Measurements from ENCODE around the gene SPON1. TPM values are rescaled to one million over a fixed set of nuclear protein-coding genes. Genes with fewer than 3 reads are reported as not detected.
"Not testable (repeated sequence)": the region's sequence is repeated elsewhere in the genome, so short reads cannot be mapped to it uniquely, and the experiment has no call there.

SPON1 gene
- total and polyA plus RNA-seq, 2 experiments from 2014 or later = 2.4 to 5.4 TPM

DNA sequence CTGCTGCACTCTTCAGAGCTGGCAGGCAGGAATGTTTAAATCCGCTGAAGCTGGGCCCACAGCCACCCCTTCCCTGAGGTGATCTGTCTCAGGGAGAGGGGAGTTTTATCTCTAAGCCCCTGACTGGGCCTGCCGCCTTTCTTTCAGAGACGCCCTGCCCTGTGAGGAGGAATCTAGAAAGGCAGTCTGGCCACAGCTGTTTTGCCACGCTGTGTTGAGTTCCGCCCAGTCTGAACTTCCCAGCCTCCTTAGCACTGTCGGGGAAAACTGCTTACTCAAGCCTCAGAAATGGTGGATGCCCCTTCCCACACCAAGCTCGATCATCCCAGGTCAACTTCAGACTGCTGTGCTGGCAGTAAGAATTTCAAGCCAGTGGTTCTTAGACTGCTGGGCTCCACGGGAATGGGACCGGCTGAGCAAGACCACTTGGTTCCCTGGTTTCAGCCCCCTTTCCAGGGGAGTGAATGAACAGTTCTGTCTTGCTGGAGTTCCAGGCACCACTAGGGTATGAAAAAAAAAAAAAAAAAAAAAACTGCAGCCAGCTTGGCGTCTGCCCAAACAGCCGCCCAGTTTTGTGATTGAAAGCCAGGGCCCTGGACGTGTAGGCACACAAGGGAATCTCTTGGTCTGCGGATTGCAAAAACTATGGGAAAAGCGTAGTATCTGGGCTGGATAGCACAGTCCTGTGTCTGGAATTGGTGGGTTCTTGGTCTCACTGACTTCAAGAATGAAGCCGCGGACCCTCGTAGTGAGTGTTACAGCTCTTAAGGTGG, 127.4 kb downstream of the SPON1 start:
- H3K27me3 ChIP-seq (replicated peaks; ENCODE audit: insufficient read depth) = peaks cover 9% of the 10 kb centered on the region; the same call in 1 of the 2 replicates
- no peaks in the 10 kb centered on the region for H3F3A ChIP-seq (ENCODE audit: insufficient read depth)
- no peak for TF ChIP-seq EZH2 (IDR thresholded peaks at IDR 0.05; ENCODE audit: insufficient read depth, poor library complexity, severe bottlenecking)
- TF ChIP-seq EZH2phosphoT487 (IDR thresholded peaks at IDR 0.05; ENCODE audit: insufficient read depth, low read depth) = no peak
- H4K20me1 ChIP-seq (ENCODE audit: insufficient read depth) = no peaks in the 10 kb centered on the region
- no peak overlapping the region for H3K4me3 ChIP-seq
- no peaks in the 10 kb centered on the region for H3K9me2 ChIP-seq (ENCODE audit: insufficient read depth)
- WGBS, 2 experiments (ENCODE audit: low coverage in 1 of 2, low lambda C conversion rate in 2 of 2, missing lambda C conversion rate in 2 of 2) = 36% methylated on average over 17 of the region's 17 CpGs
- H3K4me1 ChIP-seq (ENCODE audit: insufficient read depth) = no peaks in the 10 kb centered on the region
- DNase-seq = peak; percentile 25
- no peak overlapping the region for H3K9ac ChIP-seq
- in situ Hi-C loops (cut with MboI) = no loop called here
- H3K36me3 ChIP-seq (ENCODE audit: low read depth) = no peaks in the 10 kb centered on the region
- no peak overlapping the region for H3K27ac ChIP-seq
- H3K4me2 ChIP-seq (ENCODE audit: unreplicated experiment) = no peak overlapping the region
- H3K79me2 ChIP-seq (ENCODE audit: insufficient read depth) = no peaks in the 10 kb centered on the region
- H2AFZ ChIP-seq = peak overlapping the region; percentile 22; the same call in 1 of the 2 replicates
- H3K9me3 ChIP-seq (ENCODE audit: low read depth) = no peaks in the 10 kb centered on the region

DNA sequence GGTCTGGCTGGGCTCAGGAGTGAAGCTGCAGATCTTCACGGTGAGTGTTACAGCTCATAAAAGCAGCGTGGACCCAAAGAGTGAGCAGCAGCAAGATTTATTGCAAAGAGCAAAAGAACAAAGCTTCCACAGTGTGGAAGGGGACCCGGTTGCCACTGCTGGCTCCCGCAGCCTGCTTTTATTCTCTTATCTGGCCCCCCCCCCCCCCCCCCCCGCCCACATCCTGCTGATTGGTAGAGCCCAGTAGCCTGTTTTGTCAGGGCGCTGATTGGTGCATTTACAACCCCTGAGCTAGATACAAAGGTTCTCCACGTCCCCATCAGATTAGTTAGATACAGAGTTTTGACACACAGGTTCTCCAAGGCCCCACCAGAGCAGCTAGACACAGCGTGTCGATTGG, 128.1 kb downstream of the SPON1 start:
- H3K4me2 ChIP-seq (ENCODE audit: unreplicated experiment); H3K4me3 ChIP-seq; in situ Hi-C loops (cut with MboI); H3K9ac ChIP-seq; H3K9me3 ChIP-seq (ENCODE audit: low read depth); H3K4me1 ChIP-seq (ENCODE audit: insufficient read depth); H4K20me1 ChIP-seq (ENCODE audit: insufficient read depth); DNase-seq; H3K36me3 ChIP-seq (ENCODE audit: low read depth); H3K79me2 ChIP-seq (ENCODE audit: insufficient read depth); H3K27ac ChIP-seq; H3F3A ChIP-seq (ENCODE audit: insufficient read depth); H3K9me2 ChIP-seq (ENCODE audit: insufficient read depth); H3K27me3 ChIP-seq (replicated peaks; ENCODE audit: insufficient read depth): not testable (repeated sequence)
- 73 to 75% methylated on average over 7 to 9 of the region's 9 CpGs for WGBS, 2 experiments (ENCODE audit: low coverage in 1 of 2, low lambda C conversion rate in 2 of 2, missing lambda C conversion rate in 2 of 2)
- H2AFZ ChIP-seq = peak overlapping the region; percentile 22; the same call in 1 of the 2 replicates

DNA sequence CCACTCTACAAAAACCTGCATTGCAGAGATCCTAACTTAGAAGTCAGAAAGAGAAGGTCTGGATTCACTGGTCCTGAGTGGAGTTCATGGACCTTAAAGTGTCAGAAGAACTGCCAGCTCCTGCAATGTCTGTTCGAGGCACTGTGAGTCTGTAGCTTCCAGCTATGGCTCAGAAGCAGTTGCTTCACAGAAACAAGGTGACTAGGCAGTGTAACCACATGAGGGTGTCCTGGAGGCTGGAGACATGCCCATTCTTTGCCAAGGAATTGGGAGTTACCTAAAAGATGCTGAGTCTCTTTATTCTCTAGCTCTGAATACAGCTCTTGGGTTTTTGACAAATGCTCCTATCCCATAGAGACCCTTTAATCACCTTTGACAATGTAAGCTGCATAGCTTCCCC, 130.5 kb downstream of the SPON1 start:
- WGBS, 2 experiments (ENCODE audit: low coverage in 1 of 2, low lambda C conversion rate in 2 of 2, missing lambda C conversion rate in 2 of 2) = 24 to 40% methylated on average over 1 of the region's 1 CpG
- H2AFZ ChIP-seq = no peak overlapping the region
- no peak overlapping the region for H3K9ac ChIP-seq
- in situ Hi-C loops (cut with MboI) = no loop called here
- no peaks in the 10 kb centered on the region for H3F3A ChIP-seq (ENCODE audit: insufficient read depth)
- TF ChIP-seq EZH2 (IDR thresholded peaks at IDR 0.05; ENCODE audit: insufficient read depth, poor library complexity, severe bottlenecking) = no peak
- no peak for TF ChIP-seq EZH2phosphoT487 (IDR thresholded peaks at IDR 0.05; ENCODE audit: insufficient read depth, low read depth)
- H3K4me1 ChIP-seq (ENCODE audit: insufficient read depth) = peaks cover 8% of the 10 kb centered on the region; the same call in 1 of the 2 replicates
- H3K27me3 ChIP-seq (replicated peaks; ENCODE audit: insufficient read depth) = peaks cover 9% of the 10 kb centered on the region; the same call in 1 of the 2 replicates
- H3K27ac ChIP-seq = no peak overlapping the region
- no peak overlapping the region for H3K4me3 ChIP-seq
- H3K9me3 ChIP-seq (ENCODE audit: low read depth) = no peaks in the 10 kb centered on the region
- H3K9me2 ChIP-seq (ENCODE audit: insufficient read depth) = no peaks in the 10 kb centered on the region
- no peaks in the 10 kb centered on the region for H4K20me1 ChIP-seq (ENCODE audit: insufficient read depth)
- H3K36me3 ChIP-seq (ENCODE audit: low read depth) = no peaks in the 10 kb centered on the region
- H3K79me2 ChIP-seq (ENCODE audit: insufficient read depth) = no peaks in the 10 kb centered on the region
- no peak overlapping the region for H3K4me2 ChIP-seq (ENCODE audit: unreplicated experiment)
- DNase-seq = peak; percentile 68

DNA sequence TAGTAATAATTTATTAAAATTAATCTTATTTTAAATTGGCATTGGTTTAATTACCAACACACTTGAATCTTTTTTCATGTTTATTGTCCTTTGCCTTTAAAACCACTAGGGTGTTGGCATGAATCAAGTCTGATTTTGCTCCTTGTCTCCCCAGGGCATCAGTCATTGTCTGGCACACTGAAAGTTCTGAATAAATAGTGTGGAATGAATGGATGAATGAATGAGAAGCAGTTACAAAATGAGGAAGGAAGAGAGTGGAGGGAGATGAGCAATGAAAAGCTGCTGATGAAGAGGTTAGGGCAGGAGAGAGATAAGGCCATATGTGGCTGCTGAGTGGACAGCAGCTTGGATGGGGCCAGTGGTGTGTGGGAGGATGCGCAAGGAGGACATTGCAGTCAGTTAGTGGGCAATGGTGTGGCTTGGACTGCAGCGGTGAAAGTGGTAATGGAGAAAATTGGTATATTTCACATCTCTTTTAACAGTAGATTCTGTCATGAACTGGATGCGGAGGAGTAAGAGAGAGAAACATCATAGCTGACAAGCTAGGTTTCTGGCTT, 132.0 kb downstream of the SPON1 start:
- DNase-seq = peak; percentile 70
- Histone ChIP-seq H2AFZ (no peak overlapping the region), H3K36me3 (ENCODE audit: low read depth) (no peaks in the 10 kb centered on the region)

More for the DNA sequence above, 132.0 kb downstream of the SPON1 start:
- Histone ChIP-seq H3K4me3 (no peak overlapping the region), H4K20me1 (ENCODE audit: insufficient read depth) (no peaks in the 10 kb centered on the region), H3F3A (ENCODE audit: insufficient read depth) (no peaks in the 10 kb centered on the region), H3K9ac (no peak overlapping the region), H3K27ac (no peak overlapping the region), H3K79me2 (ENCODE audit: insufficient read depth) (no peaks in the 10 kb centered on the region), H3K4me2 (ENCODE audit: unreplicated experiment) (no peak overlapping the region), H3K27me3 (replicated peaks; ENCODE audit: insufficient read depth) (no peaks in the 10 kb centered on the region), H3K4me1 (ENCODE audit: insufficient read depth) (peaks cover 8% of the 10 kb centered on the region; the same call in 1 of the 2 replicates), H3K9me3 (ENCODE audit: low read depth) (no peaks in the 10 kb centered on the region), H3K9me2 (ENCODE audit: insufficient read depth) (no peaks in the 10 kb centered on the region)
- TF ChIP-seq EZH2phosphoT487 (IDR thresholded peaks at IDR 0.05; ENCODE audit: insufficient read depth, low read depth) (no peak), EZH2 (IDR thresholded peaks at IDR 0.05; ENCODE audit: insufficient read depth, poor library complexity, severe bottlenecking) (no peak)
- in situ Hi-C loops (cut with MboI) = no loop called here
- 95% methylated on average over 3 of the region's 3 CpGs for WGBS, 2 experiments (ENCODE audit: low coverage in 1 of 2, low lambda C conversion rate in 2 of 2, missing lambda C conversion rate in 2 of 2)

All from GM23248 (cell line).